HCT116 (cell line): ENCODE data around the gene TYK2. TPM values are rescaled to one million over a fixed set of nuclear protein-coding genes. Genes with fewer than 3 reads are reported as not detected.

Source experiments
- ATAC-seq: fragments of 200-7000 bp; cut with Tn5 transposase; 2 replicates; pipeline ENCODE4 v1.9.1; 2020; ENCODE audit warnings: mild to moderate bottlenecking, moderate library complexity
- BruUV-seq: library from RNA; stranded (reverse); fragments of 400-500 nt; replicated peaks from 2 replicates; lab custom pipeline; 2021; lab: Mats Ljungman, UMichigan
- CTCF ChIA-PET: fragments of 300-600 bp; sonication (Branson Sonifier 250); formaldehyde crosslinking; loops from one replicate; lab custom pipeline; 2021; ENCODE audit warnings: antibody characterized with exemption; lab: Charles Lee
- POLR2A ChIA-PET: fragments of 300-600, 350-600 bp; sonication (Branson Sonifier 250); formaldehyde crosslinking; loops from one replicate; lab custom pipeline; 2021; ENCODE audit warnings: antibody characterized with exemption; lab: Charles Lee
- RAD21 ChIA-PET, 2 experiments: fragments of 300-600 bp; sonication (Branson Sonifier 250); formaldehyde crosslinking; loops; one replicate each; lab custom pipeline; 2023; ENCODE audit warnings: low total read pairs in 2 of 2; ENCODE audit not compliant: uncharacterized antibody in 2 of 2, unreplicated experiment in 2 of 2, low non-redundant PET in 1 of 2; lab: Charles Lee
- DNase-seq: peaks from one replicate; pipeline ENCODE4 v3.0.0-alpha.2; 2010; ENCODE audit warnings: low read depth, low spot score
- H2AFZ ChIP-seq: fragments of 200-600 bp; shearing (Covaris generic), sonication (generic); 2 replicates; pipeline ENCODE4 v1.6.1; 2017; ENCODE audit warnings: low read depth, mixed run types, mixed read lengths, antibody characterized with exemption, low read length; ENCODE audit not compliant: poor library complexity, severe bottlenecking
- H3K27ac ChIP-seq: 2 replicates; pipeline ENCODE4 v1.5.1; 2012; ENCODE audit warnings: low read depth, low read length
- H3K27me3 ChIP-seq: fragments of 200-600 bp; sonication (generic); 2 replicates; pipeline ENCODE4 v1.6.1; 2016; ENCODE audit warnings: mixed run types, low read length, mixed read lengths; ENCODE audit not compliant: insufficient read depth
- H3K36me3 ChIP-seq, 2 experiments: fragments of 200-500 bp in 1 of 2; fragments of 200-600 bp in 1 of 2; sonication (Bioruptor generic) in 1 of 2; sonication (generic) in 1 of 2; 2 replicates each; pipeline versions ENCODE4 v1.5.1 to v1.6.1; 2014 to 2016; ENCODE audit warnings: low read length in 2 of 2, inconsistent platforms in 1 of 2, mixed read lengths in 1 of 2, mixed run types in 1 of 2; ENCODE audit not compliant: insufficient read depth in 2 of 2, control insufficient read depth in 1 of 2
- H3K4me1 ChIP-seq, 2 experiments: fragments of 200-600 bp in 1 of 2; sonication (generic) in 1 of 2; 2 replicates each; pipeline versions ENCODE4 v1.5.1 to v1.6.1; 2012 to 2017; ENCODE audit warnings: low read length in 2 of 2, inconsistent platforms in 1 of 2, mild to moderate bottlenecking in 1 of 2, mixed read lengths in 1 of 2, mixed run types in 1 of 2, moderate library complexity in 1 of 2; ENCODE audit not compliant: insufficient read depth in 2 of 2, control insufficient read depth in 1 of 2
- H3K4me2 ChIP-seq: fragments of 200-600 bp; sonication (generic); 2 replicates; pipeline ENCODE4 v1.6.1; 2017; ENCODE audit warnings: mixed run types, low read length, mixed read lengths
- H3K4me3 ChIP-seq, 2 experiments: fragments of 200-600 bp in 1 of 2; sonication (generic) in 1 of 2; replicated peaks in 1 of 2; 2 replicates each; pipeline ENCODE4 v1.5.1; 2011 to 2016; ENCODE audit warnings: low read length in 2 of 2, control low read depth in 1 of 2, low read depth in 1 of 2, mild to moderate bottlenecking in 1 of 2, mixed read lengths in 1 of 2, mixed run types in 1 of 2
- H3K79me2 ChIP-seq: fragments of 200-600 bp; sonication (generic); 2 replicates; pipeline ENCODE4 v1.6.1; 2017; ENCODE audit warnings: mild to moderate bottlenecking, mixed run types, low read length, moderate library complexity, mixed read lengths; ENCODE audit not compliant: insufficient read depth
- H3K9ac ChIP-seq: fragments of 200-600 bp; sonication (generic); 2 replicates; pipeline ENCODE4 v1.6.1; 2016; ENCODE audit warnings: low read length, mixed read lengths
- H3K9me2 ChIP-seq: fragments of 200-600 bp; sonication (generic), shearing (Covaris generic); 2 replicates; pipeline ENCODE4 v1.6.1; 2017; ENCODE audit warnings: mixed run types, mild to moderate bottlenecking, moderate library complexity; ENCODE audit not compliant: insufficient read depth
- H3K9me3 ChIP-seq, 2 experiments: fragments of 200-500 bp in 1 of 2; fragments of 200-600 bp in 1 of 2; sonication (Bioruptor generic) in 1 of 2; sonication (generic) in 1 of 2; 2 replicates each; pipeline ENCODE4 v1.6.1; 2014 to 2017; ENCODE audit warnings: low read length in 2 of 2, mixed read lengths in 2 of 2, inconsistent platforms in 1 of 2, low read depth in 1 of 2, mild to moderate bottlenecking in 1 of 2, mixed run types in 1 of 2, moderate library complexity in 1 of 2; ENCODE audit not compliant: control insufficient read depth in 1 of 2, insufficient read depth in 1 of 2
- H4K20me1 ChIP-seq: fragments of 200-600 bp; sonication (generic), shearing (Covaris generic); 2 replicates; pipeline ENCODE4 v1.6.1; 2017; ENCODE audit warnings: mixed run types, mild to moderate bottlenecking, moderate library complexity; ENCODE audit not compliant: insufficient read depth
- ATF3 ChIP-seq: IDR thresholded peaks from 2 replicates; pipeline ENCODE4 v1.6.1; 2012
- CBX3 ChIP-seq: IDR thresholded peaks from 2 replicates; pipeline ENCODE4 v1.6.1; 2012; ENCODE audit warnings: low read depth
- CTCF ChIP-seq, 3 experiments: fragments of 200-600 bp in 1 of 3; sonication (generic) in 1 of 3; IDR thresholded peaks in 2 of 3; conservative IDR thresholded peaks in 1 of 3; 2 replicates each; pipeline ENCODE4 v1.5.1; 2012 to 2017; ENCODE audit warnings: low read depth in 2 of 3, low read length in 2 of 3, antibody characterized with exemption in 1 of 3, borderline replicate concordance in 1 of 3, control low read depth in 1 of 3, mild to moderate bottlenecking in 1 of 3, mixed read lengths in 1 of 3, mixed run types in 1 of 3, moderate library complexity in 1 of 3; ENCODE audit not compliant: insufficient read depth in 1 of 3
- FOSL1 ChIP-seq: IDR thresholded peaks from 2 replicates; pipeline ENCODE4 v1.6.1; 2012; ENCODE audit warnings: low read depth
- JUND ChIP-seq: IDR thresholded peaks from 2 replicates; pipeline ENCODE4 v1.6.1; 2012
- MAX ChIP-seq: IDR thresholded peaks from 2 replicates; pipeline ENCODE4 v1.6.1; 2012
- POLR2AphosphoS5 ChIP-seq: IDR thresholded peaks from 2 replicates; pipeline ENCODE4 v1.6.1; 2011; ENCODE audit warnings: mild to moderate bottlenecking, low read depth, low read length, moderate library complexity
- RAD21 ChIP-seq: IDR thresholded peaks from 2 replicates; pipeline ENCODE4 v1.6.1; 2012; ENCODE audit warnings: low read depth, mild to moderate bottlenecking
- SP1 ChIP-seq: IDR thresholded peaks from 2 replicates; pipeline ENCODE4 v1.6.1; 2012; ENCODE audit warnings: low read depth
- ZNF274 ChIP-seq: fragments of 200-500 bp; sonication (Bioruptor generic); IDR thresholded peaks from 2 replicates; pipeline ENCODE4 v1.6.1; 2014; ENCODE audit warnings: mild to moderate bottlenecking, low read depth, low read length, inconsistent platforms
- intact Hi-C: fragments of 100-400 bp; cut with micrococcal nuclease; formaldehyde crosslinking; loops from 2 replicates; pipeline ENCODE4 v1.10.0; 2022
- total RNA-seq: library from RNA; stranded (reverse); gene quantifications from one replicate; pipeline ENCODE4 v1.2.1, GENCODE V29; 2021; ENCODE audit not compliant: unreplicated experiment

The TYK2 gene
- total RNA-seq, 1 experiment from 2014 or later = 110 TPM

- TF ChIP-seq FOSL1 = no peak
Observed at GRCh38 chr19:10374931-10375330, 5.4 kb downstream of the TYK2 start (continued).

- Histone ChIP-seq H3K27ac (no peak overlapping the region), H3K9me3 (peaks cover 0 to 3% of the 10 kb centered on the region in 2 experiments; a peak in 1 of 4 replicates), H3K9ac (no peak overlapping the region), H3K4me1 (no peaks in the 10 kb centered on the region), H3K4me3 (no peak overlapping the region), H3K79me2 (no peaks in the 10 kb centered on the region), H3K9me2 (no peaks in the 10 kb centered on the region), H3K36me3 (peaks cover 10 to 16% of the 10 kb centered on the region in 2 experiments; a peak in 2 of 4 replicates), H3K27me3 (no peaks in the 10 kb centered on the region), H4K20me1 (no peaks in the 10 kb centered on the region), H3K4me2 (no peak overlapping the region), H2AFZ (no peak overlapping the region)
- ChIA-PET RAD21 (no interaction called here), POLR2A (no interaction called here), CTCF (no interaction called here)
- BruUV-seq = no TSS peak
- TF ChIP-seq MAX (no peak), SP1 (no peak), POLR2AphosphoS5 (no peak), ZNF274 (no peak), CTCF (IDR thresholded peaks at IDR 0.05 in 2 of 3, conservative IDR thresholded peaks at IDR 0.05 in 1 of 3; ENCODE audit: borderline replicate concordance in 1 of 3, insufficient read depth in 1 of 3, low read depth in 2 of 3, low read length in 2 of 3) (no peak), ATF3 (no peak), JUND (no peak), CBX3 (no peak), RAD21 (no peak)
- DNase-seq = no peak
- no peak for ATAC-seq
- intact Hi-C loops = no loop called here
Observed at GRCh38 chr19:10372690-10373089, 7.7 kb downstream of the TYK2 start.
